NCI-H1417 (cell line): ENCODE measurements around the gene TMEM184A.
"Not testable (repeated sequence)": the region's sequence is repeated elsewhere in the genome, so short reads cannot be mapped to it uniquely, and the experiment has no call there.

Experiments
- DNase-seq, 3 experiments: peaks; one replicate each; lab custom pipeline; 2025; lab: John Stamatoyannopoulos, UW

The TMEM184A gene

DNA sequence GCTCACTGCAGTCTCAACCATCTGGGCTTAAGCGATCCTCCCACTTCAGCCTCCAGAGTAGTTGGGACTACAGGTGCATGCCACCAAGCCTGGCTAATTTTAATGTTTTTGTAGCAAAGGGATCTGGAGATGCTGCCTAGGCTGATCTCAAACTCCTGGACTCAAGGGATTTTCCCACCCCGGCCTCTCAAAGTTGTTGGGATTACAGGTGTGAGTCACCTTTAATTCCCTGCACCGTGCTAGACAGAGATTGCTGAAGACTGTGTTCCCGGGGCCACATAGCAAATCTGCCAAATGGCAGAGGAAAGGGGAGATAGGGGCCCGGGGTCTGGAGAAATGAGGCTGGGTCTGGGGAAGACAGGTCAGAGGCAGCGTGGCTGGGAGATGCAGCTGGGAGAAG lies 34.5 kb upstream of the TMEM184A start:
- no peak for DNase-seq

DNA sequence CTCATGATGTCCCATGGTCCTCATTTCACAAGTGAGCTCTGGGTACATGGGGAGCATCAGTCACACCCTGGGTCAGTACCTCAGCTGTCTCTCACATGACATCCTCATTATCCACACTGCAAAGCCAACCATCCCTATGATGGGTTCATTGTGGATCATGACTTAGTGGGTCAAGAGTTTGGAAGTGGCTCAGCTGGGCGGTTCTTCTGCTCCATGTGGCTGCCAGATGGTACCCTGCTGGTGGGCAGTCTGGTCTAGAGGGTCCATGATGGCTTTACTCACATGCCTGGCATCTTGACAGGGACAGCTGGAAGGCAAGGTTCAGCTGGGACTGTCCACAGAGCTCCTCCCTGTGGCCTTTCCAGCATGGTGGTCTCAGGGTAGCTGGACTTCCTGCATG lies 33.0 kb upstream of the TMEM184A start:
- DNase-seq: no peak

DNA sequence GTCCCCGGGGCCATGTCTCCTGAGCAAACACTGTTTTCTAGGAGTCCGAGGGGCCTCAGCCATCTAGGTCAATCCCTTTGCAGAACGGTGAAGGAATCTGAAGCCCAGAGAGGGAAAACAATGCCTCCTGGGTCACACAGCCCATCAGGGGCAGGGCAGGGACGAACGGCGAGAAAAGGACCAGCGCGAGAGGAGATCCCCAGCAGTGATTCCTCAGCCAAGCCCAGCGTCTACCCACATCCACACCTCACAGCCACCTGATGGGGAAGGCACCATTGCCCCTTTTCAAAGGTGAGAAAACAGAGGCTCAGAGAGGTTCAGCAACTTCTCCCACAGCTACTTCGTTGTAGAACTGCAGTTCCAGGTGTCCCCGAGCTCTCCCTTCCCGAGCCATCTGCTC lies 31.7 kb upstream of the TMEM184A start:
- no peak for DNase-seq

DNA sequence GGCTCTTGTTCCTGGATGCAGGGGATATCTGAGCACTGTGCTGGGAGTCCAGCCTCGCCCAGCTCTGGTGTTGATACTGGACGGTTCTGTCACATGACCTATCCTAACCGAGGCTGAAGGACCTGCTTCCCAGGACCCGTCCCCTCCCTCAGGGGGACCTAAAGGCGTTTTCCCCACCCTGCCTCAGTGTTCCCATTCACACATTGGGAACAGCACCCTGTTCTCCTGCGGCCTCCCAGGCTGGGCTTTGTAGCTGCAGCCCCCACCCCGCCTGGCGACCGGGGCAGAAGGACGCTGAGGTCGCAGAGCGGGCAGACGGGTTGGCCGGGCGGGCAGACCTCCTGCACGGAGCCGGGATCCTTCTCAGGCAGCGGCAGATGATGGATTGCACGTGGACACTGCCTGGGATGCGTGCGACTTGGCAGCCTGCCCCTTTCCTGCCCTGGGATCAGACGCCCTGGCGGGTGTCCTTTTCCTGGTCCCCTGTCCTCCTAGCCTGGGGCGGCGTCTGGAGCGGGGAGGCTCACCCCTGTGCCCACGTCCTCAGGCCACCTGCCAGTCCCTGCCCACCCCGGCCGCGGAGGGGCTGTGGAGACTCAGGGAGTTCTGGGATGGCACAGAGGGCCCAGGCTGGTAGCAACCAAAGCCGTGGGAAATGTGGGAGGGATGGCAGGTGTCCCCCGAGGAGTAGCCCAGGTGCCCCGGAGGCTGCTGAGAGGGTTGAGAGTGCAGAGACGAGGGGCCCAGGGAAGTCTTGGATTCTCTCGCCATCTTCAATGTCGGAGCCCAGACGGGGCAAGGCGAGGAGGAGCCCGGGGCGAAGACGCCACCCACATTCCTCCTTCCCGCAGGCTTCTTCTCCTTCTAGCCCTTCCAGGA lies 31.1 kb upstream of the TMEM184A start:
- DNase-seq: peak in 2 of 3 experiments; percentile 11 to 52

DNA sequence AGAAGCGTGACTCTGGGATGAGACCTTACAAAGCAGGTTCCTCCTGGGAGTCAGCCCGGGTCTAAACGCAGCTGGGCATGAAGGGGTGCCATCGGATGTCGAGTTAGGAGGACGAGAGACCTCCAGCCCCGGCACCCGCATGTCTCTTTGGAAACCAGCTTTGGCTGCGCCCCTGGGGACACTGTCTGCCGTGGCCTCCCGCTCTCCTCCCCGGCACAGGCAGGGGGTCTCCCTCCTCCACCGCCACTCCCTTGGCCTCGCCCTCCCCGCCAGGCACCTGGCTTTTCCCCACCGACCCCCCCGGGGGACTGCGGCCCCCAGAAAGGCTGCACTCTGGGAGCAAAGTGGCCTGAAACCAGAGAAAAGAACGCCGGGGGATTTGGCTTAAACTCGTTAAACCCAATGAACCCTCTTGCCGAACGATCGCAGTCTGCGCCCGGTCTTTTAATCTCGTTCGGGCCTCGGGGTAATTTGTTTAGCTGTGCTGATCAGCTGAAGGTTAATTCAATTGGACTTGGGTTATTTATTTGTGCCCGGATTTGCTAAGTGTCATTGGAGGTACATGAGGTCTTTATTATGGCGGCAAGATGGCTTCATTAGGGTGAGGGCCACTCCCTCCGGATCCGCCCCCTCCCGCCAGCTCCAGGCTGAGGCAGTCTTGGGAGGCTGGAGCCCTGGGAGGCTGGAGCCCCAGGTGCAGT lies 30.3 kb upstream of the TMEM184A start:
- peak in 2 of 3 experiments; percentile 40 to 41 for DNase-seq

DNA sequence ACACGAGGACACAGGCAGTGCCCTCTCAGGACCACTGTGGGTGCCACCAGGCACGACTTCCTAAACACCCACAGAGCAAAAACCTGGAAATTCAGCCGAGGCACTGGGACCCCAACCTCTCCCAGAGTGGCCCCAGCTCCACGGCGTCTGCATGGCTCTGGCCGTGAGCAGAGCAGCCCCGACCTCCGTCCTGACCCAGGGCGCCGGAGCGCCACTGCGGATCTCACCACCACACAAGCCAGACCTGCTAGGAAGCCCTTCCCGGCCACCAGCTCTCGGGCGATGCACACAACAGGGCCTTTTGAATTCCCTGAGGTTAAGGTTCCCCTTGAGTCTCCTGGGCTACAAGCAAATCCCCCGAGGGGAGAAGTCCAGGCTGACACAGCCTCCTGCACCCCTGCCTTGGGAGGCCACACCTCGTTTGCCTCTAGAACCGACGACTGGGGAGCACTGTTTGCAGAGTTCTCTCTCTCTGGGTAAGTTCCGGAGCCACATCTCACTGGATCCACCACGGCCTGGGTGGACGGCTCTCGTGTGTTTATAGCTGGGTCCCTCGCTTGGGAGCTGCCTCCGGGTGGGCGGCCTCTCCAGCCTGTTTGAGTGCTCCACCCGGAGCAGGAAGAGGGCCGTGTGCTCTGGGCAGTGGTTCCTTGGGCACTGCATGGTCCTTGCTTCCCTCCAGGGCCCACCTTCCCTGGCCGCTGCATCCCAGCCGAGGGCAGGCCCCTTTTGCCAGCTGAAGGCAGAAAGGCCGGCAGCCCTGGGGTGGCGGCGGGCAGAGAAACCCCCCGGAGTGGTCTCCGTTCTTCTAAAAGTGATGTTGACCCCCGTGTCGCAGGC lies 29.4 kb upstream of the TMEM184A start:
- DNase-seq: no peak

DNA sequence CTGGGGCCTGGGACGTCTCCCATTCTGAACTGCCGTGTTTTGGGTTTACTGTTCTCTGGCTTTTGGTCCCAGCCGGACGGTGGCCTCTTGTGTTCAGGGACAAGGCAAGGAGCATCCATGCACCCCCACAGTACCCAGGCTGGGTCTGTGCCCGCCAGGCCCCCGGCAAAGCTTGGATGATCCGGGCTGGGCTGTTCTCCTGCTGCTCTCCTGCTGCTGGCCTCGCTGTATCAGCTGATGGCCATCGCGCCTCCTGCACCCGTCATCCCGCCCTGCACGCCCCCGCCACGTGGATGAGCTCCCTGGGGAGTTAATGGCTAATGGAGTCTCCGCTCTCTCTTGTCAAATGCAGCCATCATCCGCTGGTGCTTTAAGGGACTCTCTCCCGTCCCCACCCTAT lies 28.7 kb upstream of the TMEM184A start:
- peak in 1 of 3 experiments; percentile 20 for DNase-seq

DNA sequence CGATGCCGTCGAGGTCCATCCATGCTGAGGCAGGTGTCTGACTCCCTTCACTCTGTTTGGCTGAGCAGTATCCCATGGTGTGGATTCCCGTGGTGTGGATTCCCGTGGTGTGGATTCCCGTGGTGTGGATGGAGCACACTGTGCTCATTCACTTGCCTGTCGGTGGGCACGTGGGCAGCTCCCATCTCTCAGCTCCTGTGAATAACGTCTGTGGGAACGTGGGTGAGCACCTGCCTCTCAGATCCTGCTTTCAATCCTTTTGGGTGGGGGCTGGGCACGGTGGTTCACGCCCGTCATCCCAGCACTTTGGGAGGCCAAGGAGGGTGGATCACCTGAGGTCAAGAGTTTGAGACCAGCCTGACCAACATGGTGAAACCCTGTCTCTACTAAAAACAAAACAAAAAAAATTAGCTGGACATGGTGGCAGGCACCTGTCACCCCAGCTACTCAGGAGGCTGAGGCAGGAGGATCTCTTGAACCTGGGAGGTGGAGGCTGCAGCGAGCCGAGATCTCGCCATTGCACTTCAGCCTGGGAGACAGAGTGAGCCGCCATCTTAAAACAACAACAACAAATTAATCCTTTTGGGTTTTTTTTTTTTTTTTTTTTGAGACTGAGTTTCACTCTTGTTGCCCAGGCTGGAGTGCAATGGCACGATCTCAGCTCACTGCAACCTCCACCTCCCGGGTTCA lies 27.4 kb upstream of the TMEM184A start:
- not testable (repeated sequence) for DNase-seq

DNA sequence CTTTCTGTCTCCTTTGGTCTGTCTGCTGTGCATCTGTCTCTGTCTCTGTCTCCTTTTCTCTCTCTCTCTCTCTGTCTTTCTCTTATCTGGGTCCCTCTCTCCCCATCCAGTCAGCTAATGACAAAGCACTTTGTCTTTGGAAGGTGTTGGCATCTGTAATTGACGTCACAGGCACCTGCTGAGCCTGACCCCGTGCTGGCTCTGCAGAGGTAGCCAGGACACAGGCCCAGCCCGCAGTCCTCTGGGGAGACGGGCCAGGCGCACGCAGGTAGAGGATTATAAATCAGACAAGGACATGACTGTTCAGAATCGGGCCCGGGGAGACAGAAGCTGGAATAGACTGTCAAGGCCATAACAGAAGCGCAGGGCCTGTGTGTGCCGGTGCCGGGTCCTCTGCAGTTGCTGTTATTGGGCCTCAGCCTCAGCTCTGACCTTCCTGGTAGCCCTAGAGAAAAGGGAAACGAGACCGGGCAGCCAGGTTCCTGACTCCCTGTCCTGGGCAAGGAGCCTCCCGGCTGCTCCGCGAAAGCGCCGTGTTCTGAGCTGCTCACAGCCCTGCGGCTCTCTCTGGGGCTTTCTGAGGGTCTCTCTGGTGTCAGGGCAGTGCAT lies 24.5 kb upstream of the TMEM184A start:
- DNase-seq: no peak

DNA sequence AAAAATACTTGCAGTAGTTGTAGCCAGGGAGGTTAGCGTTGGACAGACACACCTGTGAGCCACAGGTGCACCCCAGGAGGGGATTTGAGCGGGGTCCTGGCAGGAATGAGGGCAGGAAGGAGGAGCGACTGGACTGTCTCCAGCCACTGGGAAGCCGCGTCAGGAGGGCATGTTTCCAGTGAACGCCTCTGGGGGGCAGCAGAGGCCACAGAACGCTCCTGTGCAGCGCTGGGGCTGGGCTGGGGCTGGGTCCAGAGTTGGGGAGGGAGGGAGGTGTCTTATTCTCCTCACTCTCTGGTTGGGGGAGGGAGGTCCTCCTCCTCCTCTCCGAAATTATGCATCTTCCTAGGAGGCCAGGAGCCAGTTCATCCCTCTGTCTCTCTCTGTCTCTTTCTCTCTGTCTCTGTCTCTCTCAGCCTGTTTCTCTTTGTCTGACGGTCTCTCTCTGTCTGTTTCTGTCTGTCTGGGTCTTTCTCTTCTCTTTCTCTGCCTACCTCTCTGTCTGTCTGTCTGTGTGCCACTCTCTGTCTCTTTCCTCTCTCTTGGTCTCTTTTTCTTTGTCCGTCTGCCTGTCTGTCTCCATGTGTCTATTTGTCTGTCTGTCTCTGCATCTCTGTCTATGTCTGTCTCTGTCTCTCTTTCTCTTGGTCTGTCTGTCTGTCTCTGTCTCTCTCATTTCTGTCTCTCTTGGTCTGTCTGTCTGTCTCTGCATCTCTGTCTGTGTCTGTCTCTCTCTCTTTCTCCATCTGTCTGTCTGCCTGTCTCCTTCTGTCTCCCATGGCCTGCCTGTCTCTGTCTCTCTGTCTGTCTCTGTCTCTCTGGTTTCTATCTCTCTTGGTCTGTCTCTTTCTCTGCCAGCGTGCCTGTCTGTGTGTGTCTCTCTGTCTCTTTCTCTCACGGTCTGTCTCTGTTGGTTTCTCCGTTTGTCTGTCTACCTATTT lies 23.7 kb upstream of the TMEM184A start:
- DNase-seq: peak; percentile 55 to 79 (median 59)

DNA sequence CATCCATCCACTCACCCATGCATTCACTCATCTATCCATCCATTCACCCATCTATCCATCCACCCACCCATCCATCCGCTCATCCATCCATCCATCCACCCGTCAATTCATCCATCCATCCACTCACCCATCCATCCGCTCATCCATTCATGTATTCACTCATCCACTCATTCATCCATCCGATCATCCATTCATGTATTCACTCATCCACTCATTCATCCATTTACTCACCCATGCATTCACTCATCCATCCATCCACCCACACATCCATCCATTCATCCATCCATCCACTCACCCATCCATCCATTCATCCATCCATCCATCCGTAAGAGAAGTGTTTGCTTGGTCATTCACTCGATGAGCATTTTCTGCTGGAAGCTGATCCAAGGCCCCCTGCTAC lies 22.5 kb upstream of the TMEM184A start:
- DNase-seq: no peak

DNA sequence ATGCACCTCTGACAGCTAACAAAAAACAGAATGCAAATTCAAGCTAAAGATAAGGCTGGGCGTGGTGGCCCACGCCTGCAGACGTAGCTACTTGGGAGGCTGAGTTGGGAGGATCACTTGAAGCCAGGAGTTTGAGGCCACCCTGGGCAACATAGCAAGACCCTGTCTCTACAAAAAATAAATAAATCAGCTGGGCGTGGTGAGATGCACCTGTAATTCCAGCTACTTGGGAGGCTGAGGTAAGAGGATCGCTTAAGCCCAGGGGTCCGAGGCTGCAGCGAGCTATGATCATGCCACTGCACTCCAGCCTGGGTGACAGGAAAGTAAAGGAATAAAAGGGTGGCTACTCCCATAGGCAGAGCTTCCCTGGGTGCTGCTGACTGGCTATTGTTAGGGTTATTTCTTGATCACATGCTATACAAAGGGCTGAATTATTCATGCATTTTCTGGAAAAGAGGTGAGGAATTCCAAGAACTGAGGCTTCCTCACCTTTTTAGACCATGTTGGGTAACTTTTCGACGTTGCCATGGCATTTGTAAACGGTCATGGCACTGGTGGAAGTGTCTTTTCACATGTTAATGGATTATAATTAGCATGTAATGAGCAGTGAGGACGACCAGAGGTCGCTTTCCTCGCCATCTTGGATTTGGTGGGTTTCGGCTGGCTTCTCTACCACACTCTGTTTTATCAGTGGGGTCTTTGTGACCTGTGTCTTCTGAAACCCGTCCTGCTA lies 20.7 kb upstream of the TMEM184A start:
- DNase-seq: no peak

DNA sequence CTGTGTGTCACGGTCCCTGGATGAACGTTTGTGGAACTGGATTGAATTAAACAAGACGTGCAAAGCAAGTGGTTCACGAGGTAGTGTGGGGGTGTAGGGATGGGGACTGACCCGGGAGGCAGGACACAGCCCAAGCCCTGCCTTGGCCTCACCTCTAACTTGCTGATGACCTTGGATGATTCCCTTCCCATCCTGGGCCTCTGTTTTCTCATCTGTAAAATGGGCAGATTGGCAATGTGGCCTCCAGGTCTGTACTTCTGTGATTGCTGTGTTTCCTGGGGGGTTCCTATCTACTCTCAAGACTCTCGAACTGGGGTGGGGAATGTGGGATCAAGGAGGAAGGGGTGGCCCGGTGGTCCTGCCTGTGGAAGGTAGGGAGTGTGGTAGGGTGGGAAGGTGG lies 19.8 kb upstream of the TMEM184A start:
- no peak for DNase-seq

DNA sequence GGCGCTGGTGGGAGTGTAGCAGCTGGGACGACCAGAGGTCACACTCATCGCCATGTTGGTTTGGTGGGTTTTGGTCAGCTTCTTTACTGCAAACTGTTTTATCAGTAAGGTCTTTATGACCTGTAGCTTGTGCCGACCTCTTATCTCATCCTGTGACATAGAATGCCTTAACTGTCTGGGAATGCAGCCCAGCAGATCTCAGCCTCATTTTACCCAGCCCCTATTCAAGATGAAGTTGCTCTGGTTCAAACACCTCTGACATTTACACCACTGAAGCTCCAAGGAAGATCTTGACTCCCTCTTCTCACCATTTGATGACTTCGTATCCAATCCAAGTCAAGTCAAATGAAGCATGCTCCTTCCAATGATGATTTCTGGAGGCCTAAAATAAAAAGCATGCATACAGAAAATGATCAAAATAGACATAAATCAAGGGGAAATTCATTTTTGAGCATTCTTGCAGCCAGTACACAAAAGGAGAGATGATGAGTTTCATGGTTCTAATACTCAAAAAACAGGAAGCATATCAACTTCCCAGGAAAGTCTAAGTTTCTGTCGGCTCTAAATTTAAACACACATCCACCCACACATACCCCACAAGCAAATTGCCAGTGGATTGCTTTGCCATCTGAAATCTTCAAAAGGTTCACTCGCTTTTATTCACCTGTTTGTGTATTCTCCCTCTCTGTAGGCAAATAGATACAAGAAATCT lies 16.3 kb upstream of the TMEM184A start:
- DNase-seq: no peak

DNA sequence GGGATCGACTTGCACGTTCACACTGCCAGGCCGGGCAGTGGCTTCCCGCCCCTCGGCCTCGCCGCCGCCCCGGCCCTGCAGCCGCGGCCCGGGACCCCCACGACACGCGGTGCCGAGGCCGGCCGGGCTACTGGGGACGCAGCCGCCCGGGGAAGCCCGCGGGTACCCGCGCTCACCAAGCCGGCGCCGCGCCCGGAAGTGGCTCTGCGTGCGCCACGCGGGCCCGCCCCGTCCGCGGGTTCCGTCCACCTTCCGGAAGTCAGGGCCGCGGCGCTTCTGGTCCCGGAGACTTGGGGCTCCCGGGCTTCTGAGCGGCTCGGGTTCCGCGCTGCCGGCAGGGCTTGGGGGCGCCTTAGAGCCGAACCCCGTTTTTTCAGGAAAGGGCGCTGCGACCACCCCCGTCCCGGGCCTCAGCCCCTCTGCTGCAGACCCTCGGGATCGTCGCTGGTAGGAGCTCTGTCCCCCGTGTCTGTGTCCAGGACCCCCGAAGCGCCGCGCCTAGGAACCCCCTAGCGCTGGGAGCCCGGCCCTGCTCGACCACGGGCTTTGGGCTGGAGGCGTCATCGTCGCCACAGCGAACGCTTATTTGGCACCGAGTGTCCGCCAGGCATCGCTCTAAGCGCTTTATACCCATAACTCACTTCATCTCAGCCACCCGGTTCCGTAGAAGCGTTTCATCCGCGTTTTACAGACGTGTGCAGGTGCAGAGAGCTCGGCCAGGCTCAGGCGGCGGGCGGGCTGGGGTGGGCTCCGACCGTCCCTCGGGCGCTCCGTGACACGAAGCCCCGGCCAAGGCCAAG lies 14.0 kb upstream of the TMEM184A start, which contains the start of gene PSMG3:
Gene PSMG3, minus strand, starts transcription at position 200 of the 800 bp plus-strand sequence. CDS start 693 bp downstream, outside the sequence.
- peak; percentile 92 to 93 (median 92) for DNase-seq

DNA sequence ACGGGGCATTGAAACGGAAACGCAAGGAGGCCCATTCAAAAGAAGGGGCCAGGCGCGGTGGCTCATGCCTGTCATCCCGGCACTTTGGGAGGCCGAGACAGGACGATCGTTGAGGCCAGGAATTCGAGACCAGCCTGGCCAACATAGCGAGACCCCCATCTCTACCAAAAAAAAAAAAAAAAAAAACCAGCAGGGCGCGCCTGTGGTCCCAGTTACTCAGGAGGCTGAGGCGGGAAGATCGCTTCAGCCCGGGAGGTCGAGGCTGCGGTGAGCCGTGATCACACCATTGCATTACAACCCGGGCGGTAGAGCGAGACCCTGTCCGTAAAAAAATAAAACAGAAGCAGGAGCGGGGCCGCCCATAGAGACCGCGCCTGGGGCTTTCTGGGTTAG lies 13.4 kb upstream of the TMEM184A start:
- no peak for DNase-seq

DNA sequence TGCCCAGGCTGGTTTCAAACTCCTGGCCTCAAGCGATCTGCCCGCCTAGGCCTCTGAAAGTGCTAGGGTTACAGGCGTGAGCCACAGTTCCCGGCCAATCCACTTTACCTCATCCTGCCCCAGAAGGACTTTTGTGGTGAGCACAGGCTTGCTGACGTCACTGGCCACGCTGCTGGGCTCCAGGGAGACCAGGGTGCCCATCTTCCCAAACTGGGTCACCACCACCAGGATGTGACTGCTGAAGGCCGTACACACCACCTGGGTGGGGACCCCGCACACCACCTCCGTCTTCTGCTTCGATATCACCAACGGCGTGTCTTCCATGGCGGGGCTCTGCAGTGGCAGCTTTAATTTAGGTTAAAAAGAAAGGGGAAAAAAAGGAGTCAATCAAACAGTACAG lies 13.0 kb upstream of the TMEM184A start:
- DNase-seq: peak in 1 of 3 experiments; percentile 1
